Measurements from ENCODE around the gene CRELD2.
A peak's percentile ranks its signal among the peaks of the same experiment; 100 is the strongest.

CRELD2 gene

DNA sequence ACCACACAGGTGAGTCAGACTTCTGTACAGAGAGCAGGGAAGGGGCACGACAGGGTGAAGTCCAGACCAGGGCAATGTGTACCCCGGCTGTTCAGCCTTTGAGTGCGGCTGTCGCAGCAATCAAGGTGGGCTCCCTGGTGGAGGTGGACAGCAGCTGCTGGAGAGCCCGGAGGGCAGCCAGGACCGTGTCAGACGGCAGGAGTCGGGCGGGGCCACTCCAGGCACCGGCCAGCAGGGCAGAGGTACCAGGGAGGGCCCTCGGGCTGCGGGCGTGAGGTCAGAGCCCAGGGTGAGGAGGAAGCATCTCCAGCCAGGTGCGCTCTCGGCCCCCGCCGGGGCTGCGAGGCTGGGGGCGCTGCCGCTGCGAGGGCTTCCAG is 41.3 kb downstream of the CRELD2 start:
- DNase-seq = no peak

DNA sequence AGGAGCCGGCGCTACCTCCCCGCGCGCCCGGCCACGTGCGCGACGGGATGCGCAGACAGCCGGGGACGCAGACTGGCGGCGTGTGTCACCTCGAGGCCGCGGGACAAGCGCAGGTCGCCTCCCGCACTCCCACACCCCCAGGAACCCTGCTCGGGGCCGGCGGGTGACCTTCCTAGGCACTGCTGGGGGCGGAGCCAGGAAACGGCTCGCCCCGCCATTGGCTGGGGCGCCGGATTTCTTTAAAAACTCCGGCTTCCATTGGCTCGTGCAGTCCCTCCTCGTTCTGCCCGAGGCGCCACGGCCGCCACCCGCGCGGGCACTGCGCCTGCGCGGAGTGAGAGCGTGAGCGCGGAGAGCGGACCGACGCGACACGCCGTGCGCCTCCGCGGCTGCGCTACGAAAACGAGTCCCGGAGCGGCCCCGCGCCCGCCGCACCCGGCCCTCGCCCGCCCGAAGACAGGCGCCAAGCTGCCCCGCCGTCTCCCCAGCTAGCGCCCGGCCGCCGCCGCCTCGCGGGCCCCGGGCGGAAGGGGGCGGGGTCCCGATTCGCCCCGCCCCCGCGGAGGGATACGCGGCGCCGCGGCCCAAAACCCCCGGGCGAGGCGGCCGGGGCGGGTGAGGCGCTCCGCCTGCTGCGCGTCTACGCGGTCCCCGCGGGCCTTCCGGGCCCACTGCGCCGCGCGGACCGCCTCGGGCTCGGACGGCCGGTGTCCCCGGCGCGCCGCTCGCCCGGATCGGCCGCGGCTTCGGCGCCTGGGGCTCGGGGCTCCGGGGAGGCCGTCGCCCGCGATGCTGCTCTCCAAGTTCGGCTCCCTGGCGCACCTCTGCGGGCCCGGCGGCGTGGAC is 41.9 kb downstream of the CRELD2 start, which contains the start of gene PIM3:
Gene PIM3 (plus strand): TSS at position 614 of the 846 bp plus-strand sequence. CDS start 176 bp downstream, at position 790.
- DNase-seq = peak; percentile 76

DNA sequence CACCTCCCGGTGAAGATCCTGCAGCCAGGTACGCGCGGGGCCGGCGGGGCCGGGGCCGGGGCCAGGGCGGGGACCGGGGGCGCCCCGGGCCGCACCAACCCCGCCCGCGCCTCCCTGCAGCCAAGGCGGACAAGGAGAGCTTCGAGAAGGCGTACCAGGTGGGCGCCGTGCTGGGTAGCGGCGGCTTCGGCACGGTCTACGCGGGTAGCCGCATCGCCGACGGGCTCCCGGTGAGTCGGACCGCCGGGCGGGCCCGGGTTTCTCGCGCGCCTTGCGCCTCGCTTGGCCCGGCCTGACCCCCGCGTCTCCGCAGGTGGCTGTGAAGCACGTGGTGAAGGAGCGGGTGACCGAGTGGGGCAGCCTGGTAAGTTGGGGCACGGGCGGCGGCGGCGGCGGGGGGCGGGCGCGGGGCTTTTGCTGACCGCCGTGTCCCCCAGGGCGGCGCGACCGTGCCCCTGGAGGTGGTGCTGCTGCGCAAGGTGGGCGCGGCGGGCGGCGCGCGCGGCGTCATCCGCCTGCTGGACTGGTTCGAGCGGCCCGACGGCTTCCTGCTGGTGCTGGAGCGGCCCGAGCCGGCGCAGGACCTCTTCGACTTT is 42.7 kb downstream of the CRELD2 start:
- DNase-seq = no peak

DNA sequence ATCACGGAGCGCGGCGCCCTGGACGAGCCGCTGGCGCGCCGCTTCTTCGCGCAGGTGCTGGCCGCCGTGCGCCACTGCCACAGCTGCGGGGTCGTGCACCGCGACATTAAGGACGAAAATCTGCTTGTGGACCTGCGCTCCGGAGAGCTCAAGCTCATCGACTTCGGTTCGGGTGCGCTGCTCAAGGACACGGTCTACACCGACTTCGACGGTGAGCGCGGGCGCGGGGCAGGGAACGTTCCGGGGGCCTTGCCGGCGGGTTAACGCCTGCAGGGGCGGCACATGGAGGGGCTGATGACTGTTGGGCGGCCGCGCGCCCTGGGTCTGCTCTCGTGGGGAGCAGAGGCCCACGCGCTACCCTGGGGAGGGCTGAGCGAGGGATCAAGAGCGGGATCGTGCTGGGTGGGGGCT is 43.2 kb downstream of the CRELD2 start:
- no peak for DNase-seq

DNA sequence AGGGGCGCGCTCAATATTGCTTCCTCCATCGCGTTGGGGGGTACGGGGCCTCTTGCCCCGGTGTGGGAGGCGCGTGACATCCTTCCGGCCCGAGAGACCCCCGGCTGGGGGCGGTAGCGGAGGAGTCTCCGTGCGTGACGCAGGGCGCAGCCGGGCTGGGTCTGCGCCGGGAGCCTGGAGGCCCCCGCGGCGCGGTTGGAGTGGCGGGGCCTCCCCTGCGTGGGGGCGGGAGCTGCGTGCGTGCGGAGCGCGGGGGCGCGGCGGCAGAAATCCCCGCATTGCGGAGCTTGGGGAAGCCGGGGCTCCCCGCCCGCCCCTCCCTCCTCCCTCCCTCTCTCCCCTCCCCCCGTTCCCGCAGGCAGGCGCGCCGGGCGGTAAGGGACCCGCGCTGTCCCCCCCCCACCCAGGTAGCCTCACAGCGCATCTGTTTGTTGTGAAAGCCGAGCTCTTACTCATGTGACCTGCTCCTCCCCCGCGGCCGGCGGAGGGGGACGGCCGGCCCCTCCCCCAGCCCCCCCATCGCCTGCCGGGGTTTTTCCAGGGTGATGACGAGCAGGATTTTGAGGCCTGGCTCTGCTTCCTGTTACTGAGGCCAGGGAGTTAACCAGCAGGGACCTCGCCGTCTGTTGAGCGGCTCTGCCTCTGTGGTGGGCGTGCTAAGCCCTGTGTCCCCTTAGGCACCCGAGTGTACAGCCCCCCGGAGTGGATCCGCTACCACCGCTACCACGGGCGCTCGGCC is 43.7 kb downstream of the CRELD2 start:
- DNase-seq = peak; percentile 19

DNA sequence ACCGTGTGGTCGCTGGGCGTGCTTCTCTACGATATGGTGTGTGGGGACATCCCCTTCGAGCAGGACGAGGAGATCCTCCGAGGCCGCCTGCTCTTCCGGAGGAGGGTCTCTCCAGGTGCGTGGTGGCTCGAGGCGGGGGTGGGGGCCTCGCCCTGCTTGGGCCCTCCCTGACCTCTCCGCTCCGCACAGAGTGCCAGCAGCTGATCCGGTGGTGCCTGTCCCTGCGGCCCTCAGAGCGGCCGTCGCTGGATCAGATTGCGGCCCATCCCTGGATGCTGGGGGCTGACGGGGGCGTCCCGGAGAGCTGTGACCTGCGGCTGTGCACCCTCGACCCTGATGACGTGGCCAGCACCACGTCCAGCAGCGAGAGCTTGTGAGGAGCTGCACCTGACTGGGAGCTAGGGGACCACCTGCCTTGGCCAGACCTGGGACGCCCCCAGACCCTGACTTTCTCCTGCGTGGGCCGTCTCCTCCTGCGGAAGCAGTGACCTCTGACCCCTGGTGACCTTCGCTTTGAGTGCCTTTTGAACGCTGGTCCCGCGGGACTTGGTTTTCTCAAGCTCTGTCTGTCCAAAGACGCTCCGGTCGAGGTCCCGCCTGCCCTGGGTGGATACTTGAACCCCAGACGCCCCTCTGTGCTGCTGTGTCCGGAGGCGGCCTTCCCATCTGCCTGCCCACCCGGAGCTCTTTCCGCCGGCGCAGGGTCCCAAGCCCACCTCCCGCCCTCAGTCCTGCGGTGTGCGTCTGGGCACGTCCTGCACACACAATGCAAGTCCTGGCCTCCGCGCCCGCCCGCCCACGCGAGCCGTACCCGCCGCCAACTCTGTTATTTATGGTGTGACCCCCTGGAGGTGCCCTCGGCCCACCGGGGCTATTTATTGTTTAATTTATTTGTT is 44.6 kb downstream of the CRELD2 start:
- DNase-seq = no peak

DNA sequence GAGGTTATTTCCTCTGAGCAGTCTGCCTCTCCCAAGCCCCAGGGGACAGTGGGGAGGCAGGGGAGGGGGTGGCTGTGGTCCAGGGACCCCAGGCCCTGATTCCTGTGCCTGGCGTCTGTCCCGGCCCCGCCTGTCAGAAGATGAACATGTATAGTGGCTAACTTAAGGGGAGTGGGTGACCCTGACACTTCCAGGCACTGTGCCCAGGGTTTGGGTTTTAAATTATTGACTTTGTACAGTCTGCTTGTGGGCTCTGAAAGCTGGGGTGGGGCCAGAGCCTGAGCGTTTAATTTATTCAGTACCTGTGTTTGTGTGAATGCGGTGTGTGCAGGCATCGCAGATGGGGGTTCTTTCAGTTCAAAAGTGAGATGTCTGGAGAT is 45.2 kb downstream of the CRELD2 start:
- no peak for DNase-seq

DNA sequence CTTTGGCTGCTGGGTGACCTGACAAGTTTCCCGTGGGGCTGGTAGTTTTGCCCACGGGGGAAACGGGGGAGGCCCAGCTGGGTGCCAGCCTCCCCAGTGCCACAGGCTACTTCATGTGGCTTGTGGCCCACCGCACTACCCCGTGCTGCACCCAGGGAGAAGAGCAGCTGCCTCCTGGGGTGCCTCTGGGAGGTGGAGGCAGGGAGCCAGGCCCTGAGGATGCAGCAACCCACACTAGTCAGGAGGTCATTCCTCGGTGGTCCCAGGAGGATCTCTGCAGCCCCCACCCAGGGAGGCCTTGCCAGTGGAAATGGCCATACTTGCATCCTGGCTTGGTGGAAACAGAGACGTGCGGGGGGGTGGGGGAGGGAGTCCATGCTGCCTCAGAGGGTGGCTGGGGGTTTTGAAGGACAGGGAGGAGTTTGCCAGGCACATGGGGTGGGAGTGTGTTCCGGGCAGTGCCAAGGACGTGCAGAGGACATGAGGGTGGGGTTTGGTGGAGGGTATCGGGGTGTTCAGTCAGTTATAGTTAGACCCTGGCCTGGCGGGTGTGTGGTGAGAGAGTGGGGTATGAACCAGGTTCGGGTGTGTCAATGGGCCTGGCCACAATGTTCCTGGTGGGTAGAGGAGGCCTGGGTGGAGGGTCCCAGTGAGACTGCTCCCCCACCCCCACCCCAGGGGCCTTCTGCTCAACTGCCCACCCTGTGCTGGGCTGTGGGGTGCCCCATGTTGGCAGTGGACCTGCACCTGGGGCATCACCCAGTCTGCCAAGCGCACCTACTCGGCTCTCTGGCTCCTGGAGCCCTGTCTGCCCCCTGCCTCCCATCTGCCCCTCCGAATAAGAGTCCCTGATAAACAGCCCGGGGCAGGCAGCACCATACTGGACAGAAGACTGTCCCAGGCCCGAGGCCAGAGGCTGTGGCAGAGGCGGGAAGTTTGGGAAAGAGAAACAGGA is 46.0 kb downstream of the CRELD2 start:
- DNase-seq = no peak

DNA sequence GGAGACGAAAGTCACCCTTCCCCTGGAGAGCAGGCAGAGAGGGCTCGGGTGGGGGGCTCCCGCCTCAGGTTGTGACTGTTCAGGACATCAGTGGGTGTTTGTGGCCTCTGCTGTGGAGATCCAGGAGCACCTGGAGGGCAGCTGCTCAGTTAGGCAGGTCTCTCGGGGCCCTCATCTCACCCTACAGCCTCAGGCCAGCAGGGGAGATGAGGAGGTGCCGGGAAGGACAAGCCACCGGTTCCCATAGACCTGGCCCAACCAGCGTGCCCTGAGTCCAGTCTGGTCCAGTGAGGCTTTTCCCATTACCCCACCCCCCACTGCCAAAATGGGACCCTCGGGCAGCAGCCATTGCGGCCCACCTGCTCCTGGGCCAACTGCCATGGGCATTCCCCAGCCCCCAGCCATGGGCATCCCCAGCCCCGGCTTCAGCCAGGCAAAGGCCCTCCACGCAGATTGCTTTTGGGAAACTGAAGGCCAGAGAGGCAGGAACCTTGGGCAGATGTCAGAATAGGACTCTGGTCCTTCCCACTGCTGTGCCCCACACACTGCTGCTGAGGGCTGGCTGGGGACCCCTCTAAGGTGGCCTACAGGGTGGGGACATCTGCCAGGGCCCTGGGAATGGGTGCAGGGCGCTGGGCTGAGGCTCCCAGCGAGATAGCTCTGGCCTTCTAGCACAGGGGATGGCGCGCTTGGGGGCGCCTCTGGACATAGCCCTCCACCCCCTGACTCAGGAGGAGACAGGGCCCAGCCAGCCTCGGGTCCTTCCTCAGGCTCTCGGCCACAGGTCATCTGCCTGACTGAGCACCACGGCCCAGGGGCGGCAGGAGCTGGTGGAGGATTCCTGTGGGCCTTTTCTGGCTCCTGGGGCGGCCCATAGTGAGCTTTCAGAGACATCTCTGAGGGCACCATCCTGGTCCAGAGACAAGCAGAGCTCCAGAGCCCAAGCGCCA is 46.9 kb downstream of the CRELD2 start:
- DNase-seq = no peak

DNA sequence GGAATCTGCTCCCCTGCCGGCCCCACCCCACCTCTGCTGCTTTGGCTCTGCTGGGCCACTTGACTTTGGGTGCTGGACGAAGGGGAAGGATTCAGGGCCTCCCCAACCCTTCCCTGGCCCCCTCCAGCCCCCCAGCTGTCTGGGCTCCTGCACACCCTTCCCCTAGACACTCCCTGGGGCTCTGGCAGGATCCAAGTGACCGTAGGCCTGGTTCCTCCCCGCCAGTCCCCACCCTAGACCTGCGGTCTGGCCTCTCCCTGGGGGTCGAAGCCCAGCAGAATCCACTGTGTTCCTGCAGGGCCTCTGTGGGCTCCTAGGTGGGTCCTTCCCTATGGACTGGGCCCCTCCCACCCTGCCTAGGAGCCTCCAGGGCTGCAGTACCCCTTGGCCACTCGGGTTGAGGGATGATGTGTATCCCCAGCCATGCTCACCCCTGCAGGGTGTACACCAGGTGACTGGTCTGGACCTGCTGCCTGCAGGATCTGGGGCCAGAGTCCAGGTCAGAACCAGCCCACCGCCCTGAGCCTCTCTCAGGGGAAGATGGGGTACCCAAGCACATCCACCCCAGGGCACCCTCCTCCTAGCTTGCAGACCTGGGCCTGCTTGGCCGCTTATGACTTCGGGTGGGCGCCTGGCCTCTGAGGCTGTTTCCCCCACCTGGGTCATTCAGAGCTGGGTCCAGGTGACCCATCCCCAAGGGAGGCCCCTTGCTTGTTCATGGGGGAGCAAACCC is 47.8 kb downstream of the CRELD2 start:
- DNase-seq = no peak

DNA sequence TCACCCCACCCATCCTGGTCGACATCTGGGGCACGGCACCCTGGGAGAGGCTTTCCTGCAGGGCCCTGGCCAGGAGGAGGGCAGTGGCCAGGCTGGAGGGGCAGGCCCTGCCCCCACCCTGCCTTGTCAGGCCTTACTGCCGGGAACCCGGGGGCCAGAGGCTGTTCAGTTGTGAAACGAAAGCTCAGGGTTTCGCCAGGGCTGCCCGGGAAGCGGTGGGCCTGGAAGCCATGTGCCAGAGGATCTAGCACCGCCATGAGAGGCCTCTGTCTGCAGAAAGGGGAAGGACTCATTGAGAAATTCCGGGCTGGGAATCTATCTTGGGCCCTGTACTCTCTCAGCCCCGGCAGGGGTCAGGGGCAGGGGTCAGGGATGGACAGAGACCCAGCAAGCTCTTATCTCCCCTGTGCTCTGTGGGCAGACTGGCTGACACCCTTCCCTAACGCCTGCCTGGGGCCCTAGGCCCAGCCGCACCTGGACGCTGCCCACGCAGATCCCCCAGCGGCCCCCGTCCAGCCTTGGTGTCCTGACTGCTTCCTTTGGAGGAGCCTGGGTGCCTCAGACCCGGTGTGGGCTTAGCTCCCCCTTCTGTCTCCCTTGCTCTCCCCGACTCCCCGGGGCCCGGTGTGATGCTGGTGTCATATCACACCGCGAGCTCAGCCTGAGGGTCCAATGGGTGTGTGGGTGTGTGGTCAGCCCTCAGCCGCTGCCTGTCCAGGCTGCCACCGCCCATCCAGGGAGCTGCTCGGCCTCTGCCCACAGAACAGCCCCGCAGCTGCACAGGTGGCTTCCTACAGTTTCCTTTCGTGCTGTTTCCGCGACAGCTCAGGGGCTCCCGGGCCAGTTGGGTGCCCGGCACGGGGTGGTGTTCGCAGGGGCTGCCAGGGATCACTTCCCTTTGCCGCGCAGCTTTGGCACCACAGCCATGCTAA is 48.6 kb downstream of the CRELD2 start:
- DNase-seq = no peak

DNA sequence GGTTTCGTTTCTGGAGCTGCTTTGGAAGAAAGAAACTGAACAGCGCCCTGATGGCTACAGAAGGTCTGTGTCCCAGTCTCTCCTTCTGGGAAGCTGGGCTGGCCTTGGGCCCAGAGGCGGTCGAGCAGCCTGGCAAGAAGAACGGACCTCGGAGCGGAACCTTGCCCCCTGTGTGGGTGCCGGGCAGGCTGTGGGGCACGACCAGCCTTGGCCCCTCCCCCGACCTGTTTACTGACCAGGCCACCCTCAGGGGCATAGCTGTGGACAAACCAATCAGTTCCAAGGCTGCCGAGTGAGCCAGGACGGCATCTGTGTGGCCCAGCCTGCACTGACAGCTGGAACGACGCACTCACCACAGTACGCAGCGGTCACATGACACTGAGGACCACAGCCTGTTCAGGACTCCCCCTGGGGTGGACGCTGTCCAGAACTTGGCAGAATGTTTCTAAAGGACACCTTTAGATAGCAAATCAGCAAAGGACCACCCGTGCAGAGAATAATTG is 49.3 kb downstream of the CRELD2 start:
- no peak for DNase-seq

DNA sequence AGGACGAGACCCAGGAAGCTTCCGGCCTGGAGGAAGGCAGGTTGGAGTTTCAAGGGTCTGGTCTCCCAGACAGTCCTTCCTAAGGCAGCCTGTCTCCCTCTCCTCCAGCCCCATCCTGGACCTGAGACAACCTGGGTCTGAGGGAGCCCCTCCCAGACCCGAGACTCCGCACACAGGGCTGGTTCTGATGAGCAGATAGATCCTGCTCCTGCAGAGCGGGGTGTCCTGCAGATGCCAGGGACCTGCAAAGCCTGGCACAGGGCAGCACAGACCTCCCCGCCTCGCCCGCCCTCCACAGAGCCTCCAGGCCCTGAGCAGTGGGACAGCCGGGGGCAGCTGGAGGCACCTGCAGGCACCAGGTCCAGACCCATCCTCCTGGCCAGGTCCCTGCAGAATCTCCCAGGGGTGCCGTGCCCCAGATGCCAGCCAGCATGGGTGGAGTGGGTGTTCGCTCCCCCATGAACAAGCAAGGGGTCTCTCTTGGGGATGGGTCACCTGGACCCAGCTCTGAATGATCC is 49.9 kb downstream of the CRELD2 start:
- DNase-seq = no peak

DNA sequence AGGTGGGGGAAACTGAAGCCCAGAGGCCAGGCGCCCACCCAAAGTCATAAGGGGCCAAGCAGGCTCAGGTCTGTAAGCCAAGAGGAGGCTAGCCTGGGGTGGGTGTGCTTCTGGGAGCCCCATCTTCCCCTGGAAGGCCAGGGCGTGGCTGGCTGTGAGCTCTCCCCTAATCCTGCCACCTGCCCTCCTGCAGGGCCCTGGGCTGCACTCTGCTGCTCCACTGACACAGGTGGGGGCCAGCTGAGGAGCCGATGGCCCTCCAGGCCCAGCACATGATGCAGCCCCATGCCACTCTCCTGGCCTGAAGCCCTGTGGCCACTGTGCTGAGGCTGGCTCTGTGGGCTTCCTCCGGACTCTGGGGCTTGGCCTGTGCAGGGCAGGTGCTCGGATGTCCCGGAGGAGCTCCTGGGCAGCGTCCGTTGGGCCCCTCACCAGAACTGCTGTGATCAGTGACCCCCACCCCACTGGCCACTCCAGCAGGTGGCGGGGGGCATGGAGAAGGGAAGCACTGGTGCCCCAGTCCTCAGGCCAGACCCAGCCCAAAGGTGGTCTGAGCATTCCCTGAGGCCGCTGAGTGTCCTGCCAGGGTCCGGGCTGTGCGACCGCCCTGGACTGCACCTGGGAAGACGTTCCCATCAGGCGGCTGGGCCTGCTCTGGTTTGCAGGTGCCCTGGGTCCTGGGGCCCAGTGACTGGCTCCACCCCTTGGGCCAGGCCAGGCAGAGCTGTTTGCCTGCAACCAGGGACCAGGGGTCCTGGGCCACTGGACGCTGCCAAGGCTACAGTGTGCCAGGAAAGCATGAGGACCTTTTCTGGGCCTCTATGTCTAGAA is 50.6 kb downstream of the CRELD2 start:
- DNase-seq = no peak

DNA sequence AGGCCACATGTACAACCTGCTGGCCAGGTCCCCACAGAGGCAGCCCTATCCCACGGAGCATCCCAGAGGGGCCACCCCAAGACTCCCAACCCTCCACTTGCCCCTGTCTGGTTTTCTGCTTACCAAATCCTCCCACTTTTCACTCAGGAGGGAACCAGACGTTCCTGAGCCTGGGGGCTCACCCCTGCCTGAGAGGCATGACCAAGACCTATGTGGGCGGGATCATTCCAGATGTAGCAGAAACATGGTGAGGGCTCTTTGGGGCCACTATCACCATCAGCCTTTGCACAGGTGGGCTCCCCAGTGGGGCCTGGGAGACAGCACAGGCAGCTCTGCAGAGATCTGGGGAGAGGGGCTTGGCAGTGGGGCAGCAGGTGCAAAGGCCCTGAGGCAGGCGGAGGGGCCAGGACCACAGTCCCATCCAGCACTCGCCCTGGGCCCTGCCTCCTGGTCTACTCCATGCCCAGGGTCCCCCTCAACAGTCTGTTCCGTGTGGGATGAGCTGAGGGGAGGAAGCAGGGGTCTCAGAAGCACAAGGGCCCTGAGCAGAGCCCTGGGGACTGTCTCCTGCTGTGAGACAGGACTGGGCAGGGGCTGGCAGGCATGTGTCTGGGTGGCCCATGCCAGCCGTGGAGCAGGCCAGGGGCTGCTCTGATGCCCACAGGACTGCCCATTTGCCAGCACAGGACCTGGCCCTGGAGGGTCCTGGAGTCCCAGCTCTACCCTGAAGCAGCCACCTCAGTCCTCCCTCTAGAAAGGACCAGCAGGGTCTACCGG is 51.5 kb downstream of the CRELD2 start:
- no peak for DNase-seq

DNA sequence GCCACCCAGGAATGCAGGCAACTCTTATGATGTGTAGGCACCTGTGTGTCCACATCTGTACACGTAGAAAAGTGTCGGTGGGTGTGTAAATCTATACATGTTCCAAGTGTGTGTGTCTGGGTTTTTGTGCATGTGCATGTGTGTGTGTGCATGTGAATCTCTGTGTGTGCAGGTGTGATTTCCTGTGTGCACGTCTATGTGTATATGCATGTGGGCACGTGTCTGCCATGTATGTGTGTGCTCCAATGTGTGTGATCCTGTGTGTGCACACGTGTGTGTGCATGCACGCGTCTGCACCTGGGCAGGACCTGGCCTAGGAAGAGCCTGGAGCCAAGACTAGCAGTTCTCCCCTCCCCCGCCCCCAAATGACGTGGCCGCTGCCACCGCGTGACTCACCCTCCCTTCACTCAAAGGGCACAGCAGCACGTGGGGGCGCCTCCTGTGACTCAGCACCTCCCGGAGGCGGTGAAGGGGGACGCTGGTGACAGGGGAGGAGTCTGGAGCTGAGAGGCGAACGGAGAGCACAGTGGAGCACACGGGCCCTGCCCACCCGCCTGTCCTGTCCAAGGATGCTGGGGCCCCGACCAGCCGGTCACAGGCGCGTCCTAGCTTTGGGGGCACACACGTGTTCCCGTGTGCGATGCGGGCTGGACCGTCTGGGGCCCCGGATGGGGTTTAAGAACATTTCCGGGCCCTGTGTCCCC is 52.2 kb downstream of the CRELD2 start:
- no peak for DNase-seq
